ENCODE measurements around the gene SEC14L5.

The SEC14L5 gene

DNA sequence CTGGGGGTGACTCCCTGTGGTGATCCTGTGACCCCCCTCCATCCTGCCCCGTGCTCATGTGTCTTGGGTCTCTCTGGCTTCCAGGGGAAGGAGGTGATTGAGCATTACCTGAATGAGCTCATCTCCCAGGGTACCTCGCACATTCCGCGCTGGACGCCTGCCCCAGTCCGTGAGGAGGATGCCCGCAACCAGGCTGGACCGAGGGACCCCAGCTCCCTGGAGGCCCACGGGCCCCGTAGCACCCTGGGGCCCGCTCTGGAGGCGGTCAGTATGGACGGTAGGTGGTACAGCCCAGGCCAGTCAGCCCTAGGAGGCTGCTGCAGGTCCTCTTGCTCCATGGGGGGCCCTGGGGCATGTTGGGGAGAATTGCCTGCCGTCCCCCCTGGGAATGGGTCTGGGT, 33.6 kb downstream of the SEC14L5 start:
- H3K27ac ChIP-seq (ENCODE audit: low read length), result no peak overlapping the region
- no peak overlapping the region for H3K4me3 ChIP-seq (ENCODE audit: low read length)
- no peaks in the 10 kb centered on the region for H3K9me2 ChIP-seq (replicated peaks; ENCODE audit: insufficient read depth, low read length)

DNA sequence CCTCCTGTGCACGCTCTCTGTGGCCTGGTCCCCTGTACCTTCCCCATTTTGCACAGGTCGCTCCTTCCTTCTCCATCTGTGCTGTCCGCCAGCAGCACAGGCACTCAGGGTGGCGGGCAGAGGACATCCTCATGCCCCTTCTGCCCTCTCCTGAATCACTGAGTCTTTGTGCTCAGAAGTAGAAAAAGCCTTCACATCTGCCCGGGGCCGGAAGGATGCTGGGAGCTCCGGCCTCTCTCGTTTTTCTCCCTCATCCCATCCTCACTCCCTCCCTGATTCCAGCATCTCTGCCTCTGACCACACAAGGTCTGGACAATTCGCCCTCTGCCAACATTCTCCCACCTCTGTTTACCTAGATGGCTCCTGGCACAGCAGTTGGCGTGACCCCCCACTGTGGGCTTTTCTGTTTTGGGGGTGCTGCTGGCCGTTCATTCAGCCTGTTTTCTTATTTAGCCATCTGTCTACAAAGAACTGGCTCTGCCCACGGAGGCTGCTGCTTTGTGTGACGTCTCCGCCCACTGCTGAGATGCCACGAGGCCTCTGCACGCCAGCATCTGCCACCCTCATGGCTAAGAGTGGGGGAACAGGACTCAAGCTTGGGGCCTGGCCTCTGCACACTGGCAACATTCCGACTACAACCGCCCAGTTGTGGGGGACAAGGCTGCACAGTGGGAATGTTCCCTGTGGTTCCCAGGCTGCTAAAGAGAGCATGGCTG, 36.7 kb downstream of the SEC14L5 start:
- no peak for TF ChIP-seq EZH2phosphoT487 (IDR thresholded peaks at IDR 0.05; ENCODE audit: low read length)
- TF ChIP-seq, protein P1, sequence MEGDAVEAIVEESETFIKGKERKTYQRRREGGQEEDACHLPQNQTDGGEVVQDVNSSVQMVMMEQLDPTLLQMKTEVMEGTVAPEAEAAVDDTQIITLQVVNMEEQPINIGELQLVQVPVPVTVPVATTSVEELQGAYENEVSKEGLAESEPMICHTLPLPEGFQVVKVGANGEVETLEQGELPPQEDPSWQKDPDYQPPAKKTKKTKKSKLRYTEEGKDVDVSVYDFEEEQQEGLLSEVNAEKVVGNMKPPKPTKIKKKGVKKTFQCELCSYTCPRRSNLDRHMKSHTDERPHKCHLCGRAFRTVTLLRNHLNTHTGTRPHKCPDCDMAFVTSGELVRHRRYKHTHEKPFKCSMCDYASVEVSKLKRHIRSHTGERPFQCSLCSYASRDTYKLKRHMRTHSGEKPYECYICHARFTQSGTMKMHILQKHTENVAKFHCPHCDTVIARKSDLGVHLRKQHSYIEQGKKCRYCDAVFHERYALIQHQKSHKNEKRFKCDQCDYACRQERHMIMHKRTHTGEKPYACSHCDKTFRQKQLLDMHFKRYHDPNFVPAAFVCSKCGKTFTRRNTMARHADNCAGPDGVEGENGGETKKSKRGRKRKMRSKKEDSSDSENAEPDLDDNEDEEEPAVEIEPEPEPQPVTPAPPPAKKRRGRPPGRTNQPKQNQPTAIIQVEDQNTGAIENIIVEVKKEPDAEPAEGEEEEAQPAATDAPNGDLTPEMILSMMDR (IDR thresholded peaks at IDR 0.05; ENCODE audit: low read length), result no peak
- TF ChIP-seq EZH2 (optimal IDR thresholded peaks at IDR 0.05; ENCODE audit: low read depth, low read length), result no peak

More for the DNA sequence above, 33.6 kb downstream of the SEC14L5 start:
- no peak for DNase-seq
- Histone ChIP-seq H3K79me2 (ENCODE audit: low read length) (no peaks in the 10 kb centered on the region), H3K4me1 (ENCODE audit: low read length) (no peaks in the 10 kb centered on the region), H3K4me2 (ENCODE audit: low read depth, low read length) (no peak overlapping the region), H3K9ac (ENCODE audit: low read length) (no peak overlapping the region), H4K20me1 (ENCODE audit: insufficient read depth, low read length) (no peaks in the 10 kb centered on the region), H3F3A (ENCODE audit: insufficient read depth, low read length) (no peaks in the 10 kb centered on the region), H3K27me3 (replicated peaks; ENCODE audit: insufficient read depth, low read length) (peaks cover 67% of the 10 kb centered on the region), H2AFZ (ENCODE audit: low read length) (no peak overlapping the region), H3K9me3 (replicated peaks; ENCODE audit: insufficient read depth, low read length) (no peaks in the 10 kb centered on the region), H3K36me3 (replicated peaks; ENCODE audit: insufficient read depth, low read length) (no peaks in the 10 kb centered on the region)
- TF ChIP-seq, protein P1 (IDR thresholded peaks at IDR 0.05; ENCODE audit: low read length), result no peak
- no peak for TF ChIP-seq EZH2phosphoT487 (IDR thresholded peaks at IDR 0.05; ENCODE audit: low read length)
- TF ChIP-seq EZH2 (optimal IDR thresholded peaks at IDR 0.05; ENCODE audit: low read depth, low read length), result no peak

DNA sequence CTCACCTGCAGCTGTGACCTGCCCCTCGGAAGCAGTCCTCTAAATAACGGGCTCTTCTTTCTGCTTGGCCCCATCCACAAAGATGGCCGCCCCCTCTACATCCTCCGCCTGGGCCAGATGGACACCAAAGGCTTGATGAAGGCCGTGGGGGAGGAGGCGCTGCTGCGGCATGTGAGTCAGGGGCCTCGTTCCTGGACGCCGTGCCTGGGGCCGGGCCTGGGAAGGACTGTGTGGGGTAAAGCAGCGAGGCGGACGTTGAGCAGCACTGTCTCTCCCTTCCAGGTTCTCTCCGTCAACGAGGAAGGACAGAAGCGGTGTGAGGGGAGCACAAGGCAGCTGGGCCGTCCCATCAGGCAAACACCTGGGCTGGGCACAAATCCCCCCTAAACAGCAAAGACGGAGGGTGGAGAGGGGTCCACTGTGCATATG, 42.5 kb downstream of the SEC14L5 start:
- Histone ChIP-seq H3K27ac (ENCODE audit: low read length) (no peak overlapping the region), H4K20me1 (ENCODE audit: insufficient read depth, low read length) (no peaks in the 10 kb centered on the region), H3K36me3 (replicated peaks; ENCODE audit: insufficient read depth, low read length) (no peaks in the 10 kb centered on the region), H3K27me3 (replicated peaks; ENCODE audit: insufficient read depth, low read length) (peaks cover 66% of the 10 kb centered on the region), H3K4me1 (ENCODE audit: low read length) (no peaks in the 10 kb centered on the region), H3F3A (ENCODE audit: insufficient read depth, low read length) (no peaks in the 10 kb centered on the region), H3K4me3 (ENCODE audit: low read length) (no peak overlapping the region), H3K9ac (ENCODE audit: low read length) (no peak overlapping the region), H3K4me2 (ENCODE audit: low read depth, low read length) (no peak overlapping the region), H3K9me3 (replicated peaks; ENCODE audit: insufficient read depth, low read length) (no peaks in the 10 kb centered on the region), H3K79me2 (ENCODE audit: low read length) (no peaks in the 10 kb centered on the region), H3K9me2 (replicated peaks; ENCODE audit: insufficient read depth, low read length) (no peaks in the 10 kb centered on the region), H2AFZ (ENCODE audit: low read length) (no peak overlapping the region)
- no peak for DNase-seq
- TF ChIP-seq, protein P1 (IDR thresholded peaks at IDR 0.05; ENCODE audit: low read length), result no peak
- TF ChIP-seq EZH2 (optimal IDR thresholded peaks at IDR 0.05; ENCODE audit: low read depth, low read length), result no peak
- TF ChIP-seq EZH2phosphoT487 (IDR thresholded peaks at IDR 0.05; ENCODE audit: low read length), result no peak

More for the DNA sequence above, 36.7 kb downstream of the SEC14L5 start:
- H3K9me2 ChIP-seq (replicated peaks; ENCODE audit: insufficient read depth, low read length), result no peaks in the 10 kb centered on the region
- DNase-seq, result no peak
- no peak overlapping the region for H3K27ac ChIP-seq (ENCODE audit: low read length)
- no peaks in the 10 kb centered on the region for H3K9me3 ChIP-seq (replicated peaks; ENCODE audit: insufficient read depth, low read length)
- no peaks in the 10 kb centered on the region for H4K20me1 ChIP-seq (ENCODE audit: insufficient read depth, low read length)
- H3F3A ChIP-seq (ENCODE audit: insufficient read depth, low read length), result no peaks in the 10 kb centered on the region
- H3K4me3 ChIP-seq (ENCODE audit: low read length), result no peak overlapping the region
- no peaks in the 10 kb centered on the region for H3K79me2 ChIP-seq (ENCODE audit: low read length)
- no peak overlapping the region for H3K9ac ChIP-seq (ENCODE audit: low read length)
- no peak overlapping the region for H3K4me2 ChIP-seq (ENCODE audit: low read depth, low read length)
- no peak overlapping the region for H2AFZ ChIP-seq (ENCODE audit: low read length)
- no peaks in the 10 kb centered on the region for H3K4me1 ChIP-seq (ENCODE audit: low read length)
- H3K36me3 ChIP-seq (replicated peaks; ENCODE audit: insufficient read depth, low read length), result no peaks in the 10 kb centered on the region
- H3K27me3 ChIP-seq (replicated peaks; ENCODE audit: insufficient read depth, low read length), result peaks cover 50% of the 10 kb centered on the region

Data from MM.1S (cell line).